Measurements from ENCODE around the gene HSD11B2. TPM values are rescaled to one million over a fixed set of nuclear protein-coding genes. Genes with fewer than 3 reads are reported as not detected.

The HSD11B2 gene
- total RNA-seq, 1 experiment from 2014 or later = 2.4 TPM

DNA sequence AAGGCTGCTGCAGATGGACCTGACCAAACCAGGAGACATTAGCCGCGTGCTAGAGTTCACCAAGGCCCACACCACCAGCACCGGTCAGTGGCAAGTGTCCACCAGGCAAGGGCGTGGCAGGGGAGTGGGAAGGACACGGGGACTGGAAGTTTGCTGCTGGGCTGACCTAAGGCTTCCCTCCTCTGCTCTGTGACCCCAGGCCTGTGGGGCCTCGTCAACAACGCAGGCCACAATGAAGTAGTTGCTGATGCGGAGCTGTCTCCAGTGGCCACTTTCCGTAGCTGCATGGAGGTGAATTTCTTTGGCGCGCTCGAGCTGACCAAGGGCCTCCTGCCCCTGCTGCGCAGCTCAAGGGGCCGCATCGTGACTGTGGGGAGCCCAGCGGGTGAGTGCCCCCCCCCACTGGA, 4.8 kb downstream of the HSD11B2 start:
- CTCF ChIA-PET = no interaction called here
- intact Hi-C loops (cut with micrococcal nuclease) = no loop called here
- POLR2A ChIA-PET (ENCODE audit: unreplicated experiment) = no interaction called here
- no peaks in the 10 kb centered on the region for H3K9me3 ChIP-seq (ENCODE audit: low read length)
- no peaks in the 10 kb centered on the region for H3K79me2 ChIP-seq (ENCODE audit: low read length)
- H3K36me3 ChIP-seq (ENCODE audit: low read depth, low read length) = no peaks in the 10 kb centered on the region
- no peaks in the 10 kb centered on the region for H3F3A ChIP-seq (ENCODE audit: low read length, unreplicated experiment)
- peaks cover 3% of the 10 kb centered on the region; the same call in 1 of the 2 replicates for H3K4me1 ChIP-seq (ENCODE audit: insufficient read depth, low read length)
- ATAC-seq = no peak
- no peak for TF ChIP-seq EZH2phosphoT487 (IDR thresholded peaks at IDR 0.05; ENCODE audit: borderline replicate concordance, low read length)
- no peak for TF ChIP-seq EZH2 (IDR thresholded peaks at IDR 0.05; ENCODE audit: low read length, unreplicated experiment)
- TF ChIP-seq, protein P1, sequence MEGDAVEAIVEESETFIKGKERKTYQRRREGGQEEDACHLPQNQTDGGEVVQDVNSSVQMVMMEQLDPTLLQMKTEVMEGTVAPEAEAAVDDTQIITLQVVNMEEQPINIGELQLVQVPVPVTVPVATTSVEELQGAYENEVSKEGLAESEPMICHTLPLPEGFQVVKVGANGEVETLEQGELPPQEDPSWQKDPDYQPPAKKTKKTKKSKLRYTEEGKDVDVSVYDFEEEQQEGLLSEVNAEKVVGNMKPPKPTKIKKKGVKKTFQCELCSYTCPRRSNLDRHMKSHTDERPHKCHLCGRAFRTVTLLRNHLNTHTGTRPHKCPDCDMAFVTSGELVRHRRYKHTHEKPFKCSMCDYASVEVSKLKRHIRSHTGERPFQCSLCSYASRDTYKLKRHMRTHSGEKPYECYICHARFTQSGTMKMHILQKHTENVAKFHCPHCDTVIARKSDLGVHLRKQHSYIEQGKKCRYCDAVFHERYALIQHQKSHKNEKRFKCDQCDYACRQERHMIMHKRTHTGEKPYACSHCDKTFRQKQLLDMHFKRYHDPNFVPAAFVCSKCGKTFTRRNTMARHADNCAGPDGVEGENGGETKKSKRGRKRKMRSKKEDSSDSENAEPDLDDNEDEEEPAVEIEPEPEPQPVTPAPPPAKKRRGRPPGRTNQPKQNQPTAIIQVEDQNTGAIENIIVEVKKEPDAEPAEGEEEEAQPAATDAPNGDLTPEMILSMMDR (conservative IDR thresholded peaks at IDR 0.05; ENCODE audit: low read depth, low read length) = no peak
- H3K4me3 ChIP-seq (ENCODE audit: low read length) = no peak overlapping the region
- H3K27me3 ChIP-seq (ENCODE audit: low read length) = no peaks in the 10 kb centered on the region
- BruUV-seq (replicated peaks) = no TSS peak
- no peak overlapping the region for H3K4me2 ChIP-seq (ENCODE audit: low read length)
- no peak overlapping the region for H3K27ac ChIP-seq (ENCODE audit: low read length)
- DNase-seq = no peak
- H3K9ac ChIP-seq (ENCODE audit: low read length) = no peak overlapping the region
- no peaks in the 10 kb centered on the region for H3K9me2 ChIP-seq (replicated peaks; ENCODE audit: low read length)
- H2AFZ ChIP-seq (ENCODE audit: low read length) = no peak overlapping the region
- H4K20me1 ChIP-seq (ENCODE audit: low read length) = no peaks in the 10 kb centered on the region

DNA sequence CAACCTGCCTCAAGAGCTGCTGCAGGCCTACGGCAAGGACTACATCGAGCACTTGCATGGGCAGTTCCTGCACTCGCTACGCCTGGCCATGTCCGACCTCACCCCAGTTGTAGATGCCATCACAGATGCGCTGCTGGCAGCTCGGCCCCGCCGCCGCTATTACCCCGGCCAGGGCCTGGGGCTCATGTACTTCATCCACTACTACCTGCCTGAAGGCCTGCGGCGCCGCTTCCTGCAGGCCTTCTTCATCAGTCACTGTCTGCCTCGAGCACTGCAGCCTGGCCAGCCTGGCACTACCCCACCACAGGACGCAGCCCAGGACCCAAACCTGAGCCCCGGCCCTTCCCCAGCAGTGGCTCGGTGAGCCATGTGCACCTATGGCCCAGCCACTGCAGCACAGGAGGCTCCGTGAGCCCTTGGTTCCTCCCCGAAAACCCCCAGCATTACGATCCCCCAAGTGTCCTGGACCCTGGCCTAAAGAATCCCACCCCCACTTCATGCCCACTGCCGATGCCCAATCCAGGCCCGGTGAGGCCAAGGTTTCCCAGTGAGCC, 5.8 kb downstream of the HSD11B2 start:
- DNase-seq (no peak), ATAC-seq (no peak)
- Histone ChIP-seq H3K4me3 (ENCODE audit: low read length) (no peak overlapping the region), H3K9me3 (ENCODE audit: low read length) (no peaks in the 10 kb centered on the region), H3K9ac (ENCODE audit: low read length) (no peak overlapping the region), H3F3A (ENCODE audit: low read length, unreplicated experiment) (no peaks in the 10 kb centered on the region), H3K27ac (ENCODE audit: low read length) (no peak overlapping the region), H4K20me1 (ENCODE audit: low read length) (no peaks in the 10 kb centered on the region), H3K4me2 (ENCODE audit: low read length) (no peak overlapping the region), H2AFZ (ENCODE audit: low read length) (no peak overlapping the region), H3K27me3 (ENCODE audit: low read length) (no peaks in the 10 kb centered on the region), H3K79me2 (ENCODE audit: low read length) (no peaks in the 10 kb centered on the region), H3K9me2 (replicated peaks; ENCODE audit: low read length) (no peaks in the 10 kb centered on the region), H3K4me1 (ENCODE audit: insufficient read depth, low read length) (peaks cover 3% of the 10 kb centered on the region; the same call in 1 of the 2 replicates), H3K36me3 (ENCODE audit: low read depth, low read length) (no peaks in the 10 kb centered on the region)
- POLR2A ChIA-PET (ENCODE audit: unreplicated experiment) = no interaction called here
- no peak for TF ChIP-seq EZH2 (IDR thresholded peaks at IDR 0.05; ENCODE audit: low read length, unreplicated experiment)
- no peak for TF ChIP-seq EZH2phosphoT487 (IDR thresholded peaks at IDR 0.05; ENCODE audit: borderline replicate concordance, low read length)
- TF ChIP-seq, protein P1 (conservative IDR thresholded peaks at IDR 0.05; ENCODE audit: low read depth, low read length) = no peak
- CTCF ChIA-PET = no interaction called here
- intact Hi-C loops (cut with micrococcal nuclease) = no loop called here
- no TSS peak for BruUV-seq (replicated peaks)

DNA sequence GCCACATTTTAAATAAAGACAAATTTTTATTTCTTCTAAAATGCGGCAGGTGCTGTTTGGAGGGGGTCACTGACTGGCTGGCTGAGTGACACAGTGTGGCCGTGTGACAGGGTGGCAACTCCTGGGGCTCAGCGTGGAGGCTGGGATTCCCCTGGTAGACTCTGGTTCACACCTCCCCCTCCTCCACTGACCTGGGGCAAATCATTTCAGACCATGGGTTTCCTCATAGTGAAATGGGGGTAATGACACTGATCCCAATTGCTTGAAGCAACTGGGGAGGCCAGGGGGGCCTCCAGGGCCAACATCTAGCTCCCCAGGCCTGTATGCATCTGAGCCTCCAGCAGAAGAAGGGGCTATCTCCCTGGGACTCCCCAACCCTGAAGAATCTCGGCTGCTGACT, 6.6 kb downstream of the HSD11B2 start:
- BruUV-seq (replicated peaks) = no TSS peak
- intact Hi-C loops (cut with micrococcal nuclease) = no loop called here
- Histone ChIP-seq H3F3A (ENCODE audit: low read length, unreplicated experiment) (no peaks in the 10 kb centered on the region), H3K4me2 (ENCODE audit: low read length) (no peak overlapping the region), H3K9ac (ENCODE audit: low read length) (no peak overlapping the region), H2AFZ (ENCODE audit: low read length) (no peak overlapping the region), H3K4me1 (ENCODE audit: insufficient read depth, low read length) (no peaks in the 10 kb centered on the region), H3K79me2 (ENCODE audit: low read length) (no peaks in the 10 kb centered on the region), H3K27me3 (ENCODE audit: low read length) (no peaks in the 10 kb centered on the region), H3K36me3 (ENCODE audit: low read depth, low read length) (no peaks in the 10 kb centered on the region), H3K9me3 (ENCODE audit: low read length) (no peaks in the 10 kb centered on the region), H4K20me1 (ENCODE audit: low read length) (no peaks in the 10 kb centered on the region), H3K9me2 (replicated peaks; ENCODE audit: low read length) (no peaks in the 10 kb centered on the region), H3K4me3 (ENCODE audit: low read length) (no peak overlapping the region), H3K27ac (ENCODE audit: low read length) (no peak overlapping the region)
- ChIA-PET POLR2A (ENCODE audit: unreplicated experiment) (no interaction called here), CTCF (no interaction called here)
- DNase-seq = no peak
- TF ChIP-seq, protein P1 (conservative IDR thresholded peaks at IDR 0.05; ENCODE audit: low read depth, low read length) = no peak
- no peak for TF ChIP-seq EZH2phosphoT487 (IDR thresholded peaks at IDR 0.05; ENCODE audit: borderline replicate concordance, low read length)
- no peak for TF ChIP-seq EZH2 (IDR thresholded peaks at IDR 0.05; ENCODE audit: low read length, unreplicated experiment)
- no peak for ATAC-seq
